BLaER1 treated with 17β-estradiol and CSF1 and Interleukin-3, amounts not matched to agents 10 nM and 100 nM (cell line): ENCODE results near the gene NDUFB8.

Source experiments
- H3K27ac ChIP-seq, 11 experiments: shearing (Covaris generic); formaldehyde crosslinking; 2 replicates each; pipeline ENCODE4 v1.8.1; 2022
- H3K27me3 ChIP-seq, 11 experiments: shearing (Covaris generic); formaldehyde crosslinking; 2 replicates each; pipeline ENCODE4 v1.8.1; 2022
- H3K36me3 ChIP-seq, 11 experiments: shearing (Covaris generic); formaldehyde crosslinking; 2 replicates each; pipeline ENCODE4 v1.8.1; 2022
- H3K4me1 ChIP-seq, 10 experiments: shearing (Covaris generic); formaldehyde crosslinking; 2 replicates each; pipeline ENCODE4 v1.8.1; 2022
- H3K4me2 ChIP-seq, 11 experiments: shearing (Covaris generic); formaldehyde crosslinking; 2 replicates each; pipeline ENCODE4 v1.8.1; 2022
- H3K4me3 ChIP-seq, 10 experiments: shearing (Covaris generic); formaldehyde crosslinking; 2 replicates each; pipeline ENCODE4 v1.8.1; 2022
- H3K9ac ChIP-seq, 11 experiments: shearing (Covaris generic); formaldehyde crosslinking; 2 replicates each; pipeline ENCODE4 v1.8.1; 2022
- H3K9me3 ChIP-seq, 11 experiments: shearing (Covaris generic); formaldehyde crosslinking; replicated peaks in 1 of 11; 2 replicates each; pipeline ENCODE4 v1.8.1; 2022
- H4K20me1 ChIP-seq, 11 experiments: shearing (Covaris generic); formaldehyde crosslinking; 2 replicates each; pipeline ENCODE4 v1.8.1; 2022
- Cebpa-rat ChIP-seq, 11 experiments: shearing (Covaris generic); IDR thresholded peaks; 2 replicates each; pipeline ENCODE4 v1.8.1; 2022

The NDUFB8 gene

GRCh38 chr10:100481462-100482081, 48.1 kb downstream of the NDUFB8 start:
- peak overlapping the region in 6 of 11 experiments; percentile 13 to 50 (median 32); a peak in 3 of 22 replicates for H3K9ac ChIP-seq
- H4K20me1 ChIP-seq: peaks cover 0 to 27% (median 16%) of the 10 kb centered on the region in 11 experiments; a peak in 9 of 22 replicates
- no peak for TF ChIP-seq Cebpa-rat (IDR thresholded peaks at IDR 0.05)
- H3K4me2 ChIP-seq: peak overlapping the region; percentile 76 to 97 (median 87)
- peak overlapping the region; percentile 42 to 65 (median 48) for H3K4me3 ChIP-seq
- H3K4me1 ChIP-seq: peaks cover 10 to 16% (median 13%) of the 10 kb centered on the region in 10 experiments; a peak in 17 of 20 replicates
- H3K36me3 ChIP-seq: peaks cover 12 to 31% (median 19%) of the 10 kb centered on the region in 11 experiments; a peak in 21 of 22 replicates
- peaks cover 32 to 62% (median 48%) of the 10 kb centered on the region in 11 experiments for H3K27me3 ChIP-seq
- no peaks in the 10 kb centered on the region; a peak in 1 of 22 replicates for H3K9me3 ChIP-seq
- no peak overlapping the region for H3K27ac ChIP-seq

GRCh38 chr10:100480002-100480401, 49.7 kb downstream of the NDUFB8 start:
- H3K4me1 ChIP-seq: peaks cover 10 to 16% (median 13%) of the 10 kb centered on the region in 10 experiments; a peak in 17 of 20 replicates
- no peaks in the 10 kb centered on the region; a peak in 1 of 22 replicates for H3K9me3 ChIP-seq
- H3K9ac ChIP-seq: no peak overlapping the region
- no peak overlapping the region for H3K27ac ChIP-seq
- no peak for TF ChIP-seq Cebpa-rat (IDR thresholded peaks at IDR 0.05)
- no peak overlapping the region for H3K4me3 ChIP-seq
- H3K36me3 ChIP-seq: peaks cover 2 to 15% (median 7%) of the 10 kb centered on the region in 11 experiments; a peak in 12 of 22 replicates
- peaks cover 32 to 58% (median 48%) of the 10 kb centered on the region in 11 experiments for H3K27me3 ChIP-seq
- no peak overlapping the region for H3K4me2 ChIP-seq
- H4K20me1 ChIP-seq: peaks cover 0 to 25% (median 16%) of the 10 kb centered on the region in 11 experiments; a peak in 9 of 22 replicates

GRCh38 chr10:100479037-100479436, 50.6 kb downstream of the NDUFB8 start:
- no peak overlapping the region for H3K4me2 ChIP-seq

GRCh38 chr10:100477970-100478369, 51.7 kb downstream of the NDUFB8 start:
- Histone ChIP-seq H3K27ac (no peak overlapping the region), H3K9ac (no peak overlapping the region), H3K4me3 (no peak overlapping the region), H3K36me3 (0 out of 22 replicates have a peak, but pooled peaks cover 0 to under 1% (median 0%) of the 10 kb centered on the region in 11 experiments), H3K4me1 (peaks cover 10 to 14% (median 12%) of the 10 kb centered on the region in 10 experiments; a peak in 17 of 20 replicates), H3K27me3 (peaks cover 14 to 40% (median 29%) of the 10 kb centered on the region in 11 experiments), H3K4me2 (no peak overlapping the region), H3K9me3 (no peaks in the 10 kb centered on the region; a peak in 1 of 22 replicates), H4K20me1 (peaks cover 0 to 14% (median 12%) of the 10 kb centered on the region in 11 experiments; a peak in 9 of 22 replicates)
- TF ChIP-seq Cebpa-rat (IDR thresholded peaks at IDR 0.05): no peak

More at GRCh38 chr10:100479037-100479436, 50.6 kb downstream of the NDUFB8 start:
- peaks cover 0 to 7% (median under 1%) of the 10 kb centered on the region in 11 experiments; a peak in 5 of 22 replicates for H3K36me3 ChIP-seq
- H3K27me3 ChIP-seq: peaks cover 25 to 50% (median 39%) of the 10 kb centered on the region in 11 experiments
- H3K9ac ChIP-seq: no peak overlapping the region
- peaks cover 10 to 16% (median 13%) of the 10 kb centered on the region in 10 experiments; a peak in 17 of 20 replicates for H3K4me1 ChIP-seq
- no peaks in the 10 kb centered on the region; a peak in 1 of 22 replicates for H3K9me3 ChIP-seq
- TF ChIP-seq Cebpa-rat (IDR thresholded peaks at IDR 0.05): no peak
- no peak overlapping the region for H3K27ac ChIP-seq
- peaks cover 0 to 23% (median 16%) of the 10 kb centered on the region in 11 experiments; a peak in 9 of 22 replicates for H4K20me1 ChIP-seq
- H3K4me3 ChIP-seq: no peak overlapping the region
